GM23338 (cell line): Measurements from ENCODE around the gene CDK17. TPM values are rescaled to one million over a fixed set of nuclear protein-coding genes. Genes with fewer than 3 reads are reported as not detected.

Source experiments
- ATAC-seq: fragments of 200-7000 bp; cut with Tn5 transposase; 3 replicates; pipeline ENCODE4 v1.9.1; 2020
- DNase-seq: peaks from one replicate; pipeline ENCODE4 v3.0.0-alpha.2; 2015; ENCODE audit warnings: low spot score
- H2AFZ ChIP-seq: fragments of 200-600 bp; sonication (generic); 2 replicates; pipeline ENCODE4 v1.8.0; 2016; ENCODE audit warnings: antibody characterized with exemption, mild to moderate bottlenecking, moderate library complexity
- H3F3A ChIP-seq: fragments of 200-600 bp; sonication (generic); replicated peaks from 2 replicates; pipeline ENCODE4 v1.8.0; 2017; ENCODE audit warnings: antibody characterized with exemption, mixed run types, low read depth
- H3K27ac ChIP-seq: fragments of 200-600 bp; sonication (generic); 2 replicates; pipeline ENCODE4 v1.6.1; 2016; ENCODE audit warnings: low read depth
- H3K27me3 ChIP-seq: fragments of 200-600 bp; sonication (generic); 2 replicates; pipeline ENCODE4 v1.8.0; 2016; ENCODE audit warnings: mild to moderate bottlenecking, mixed run types, moderate library complexity; ENCODE audit not compliant: insufficient read depth
- H3K36me3 ChIP-seq: fragments of 200-600 bp; sonication (generic); 2 replicates; pipeline ENCODE4 v1.8.0; 2016; ENCODE audit warnings: mild to moderate bottlenecking; ENCODE audit not compliant: insufficient read depth
- H3K4me1 ChIP-seq: fragments of 200-600 bp; sonication (generic); 2 replicates; pipeline ENCODE4 v1.8.0; 2016; ENCODE audit warnings: mild to moderate bottlenecking, moderate library complexity; ENCODE audit not compliant: insufficient read depth
- H3K4me2 ChIP-seq: fragments of 200-600 bp; sonication (generic); 2 replicates; pipeline ENCODE4 v1.7.1; 2017; ENCODE audit warnings: mixed run types
- H3K4me3 ChIP-seq: fragments of 200-600 bp; sonication (generic); 2 replicates; pipeline ENCODE4 v1.6.1; 2016; ENCODE audit warnings: mixed run types
- H3K79me2 ChIP-seq: fragments of 200-600 bp; sonication (generic); replicated peaks from 2 replicates; pipeline ENCODE4 v1.8.0; 2017; ENCODE audit warnings: mild to moderate bottlenecking; ENCODE audit not compliant: insufficient read depth
- H3K9me2 ChIP-seq: fragments of 200-600 bp; sonication (generic); 2 replicates; pipeline ENCODE4 v1.8.0; 2017; ENCODE audit not compliant: insufficient read depth
- H4K20me1 ChIP-seq: fragments of 200-600 bp; sonication (generic); replicated peaks from 2 replicates; pipeline ENCODE4 v1.8.0; 2017; ENCODE audit warnings: mild to moderate bottlenecking; ENCODE audit not compliant: insufficient read depth
- H3K27ac Mint-ChIP-seq: 2 replicates; pipeline ENCODE4 v1.8.0; 2020; ENCODE audit warnings: inconsistent platforms, mild to moderate bottlenecking, moderate library complexity, mixed read lengths
- H3K27me3 Mint-ChIP-seq: 3 replicates; pipeline ENCODE4 v1.8.0; 2022; ENCODE audit warnings: low read depth, mild to moderate bottlenecking, moderate library complexity, mixed read lengths, inconsistent platforms; ENCODE audit not compliant: insufficient read depth, poor library complexity
- H3K36me3 Mint-ChIP-seq: 3 replicates; pipeline ENCODE4 v1.8.0; 2021; ENCODE audit warnings: low read depth, mild to moderate bottlenecking, inconsistent platforms, moderate library complexity, mixed read lengths
- H3K4me1 Mint-ChIP-seq: 3 replicates; pipeline ENCODE4 v1.8.0; 2020; ENCODE audit warnings: mild to moderate bottlenecking, inconsistent platforms, mixed read lengths
- H3K4me3 Mint-ChIP-seq: 3 replicates; pipeline ENCODE4 v1.8.0; 2021; ENCODE audit warnings: moderate library complexity, mild to moderate bottlenecking, inconsistent platforms, mixed read lengths
- H3K9me3 Mint-ChIP-seq: 3 replicates; pipeline ENCODE4 v1.8.0; 2020; ENCODE audit warnings: moderate library complexity, mild to moderate bottlenecking, inconsistent platforms, mixed read lengths
- CREB1 ChIP-seq: fragments of 250-450 bp; sonication (Bioruptor Pico); IDR thresholded peaks from 2 replicates; pipeline ENCODE4 v1.5.0; 2020; ENCODE audit warnings: low read depth, mild to moderate bottlenecking, moderate library complexity
- EZH2 ChIP-seq: fragments of 200-600 bp; sonication (generic); IDR thresholded peaks from one replicate; pipeline ENCODE4 v1.8.0; 2017; ENCODE audit warnings: antibody characterized with exemption, mild to moderate bottlenecking, low read depth; ENCODE audit not compliant: unreplicated experiment
- EZH2phosphoT487 ChIP-seq: fragments of 200-600 bp; sonication (generic); IDR thresholded peaks from one replicate; pipeline ENCODE4 v1.8.1; 2018; ENCODE audit warnings: antibody characterized with exemption; ENCODE audit not compliant: unreplicated experiment
- JUNB ChIP-seq: IDR thresholded peaks from one replicate; pipeline ENCODE4 v1.6.1; 2016; ENCODE audit warnings: antibody characterized with exemption; ENCODE audit not compliant: unreplicated experiment
- NANOG ChIP-seq: IDR thresholded peaks from 2 replicates; pipeline ENCODE4 v1.6.1; 2016; ENCODE audit warnings: antibody characterized with exemption, borderline replicate concordance
- POLR2AphosphoS5 ChIP-seq: IDR thresholded peaks from 2 replicates; pipeline ENCODE4 v1.6.1; 2016; ENCODE audit warnings: antibody characterized with exemption, low read depth
- REST ChIP-seq: IDR thresholded peaks from one replicate; pipeline ENCODE4 v1.6.1; 2018; ENCODE audit warnings: antibody characterized with exemption; ENCODE audit not compliant: unreplicated experiment
- ZNF114 ChIP-seq: fragments of 250-450 bp; sonication (Bioruptor Pico); IDR thresholded peaks from 2 replicates; pipeline ENCODE4 v1.5.0; 2020; ENCODE audit warnings: mild to moderate bottlenecking, moderate library complexity
- ZNF331 ChIP-seq: fragments of 250-450 bp; sonication (Bioruptor Pico); IDR thresholded peaks from 2 replicates; pipeline ENCODE4 v1.5.0; 2020; ENCODE audit warnings: low read depth, mild to moderate bottlenecking, moderate library complexity
- polyA plus RNA-seq: library from polyadenylated mRNA; unstranded; fragments of >200 nt; fragmentation: Nextera tagmentation; extraction: Ambion mirVana; gene quantifications from 2 replicates; pipeline ENCODE4 v1.2.1, GENCODE V29; 2016
- total RNA-seq: library from RNA; depleted of rRNA; stranded (reverse); fragments of >200 nt; shearing (Covaris generic); gene quantifications from 2 replicates; pipeline ENCODE4 v1.2.3, GENCODE V29; 2014
- TF ChIP-seq, protein P1 (sequence below): IDR thresholded peaks from 2 replicates; pipeline ENCODE4 v1.6.1; 2016; ENCODE audit warnings: antibody characterized with exemption
- TF ChIP-seq, protein P2 (sequence below): fragments of 250-450 bp; sonication (Bioruptor Pico); IDR thresholded peaks from 2 replicates; pipeline ENCODE4 v1.5.0; 2020; ENCODE audit warnings: mild to moderate bottlenecking, moderate library complexity

CDK17 gene
- total and polyA plus RNA-seq, 2 experiments from 2014 or later: 7.6 to 34.2 TPM

DNA sequence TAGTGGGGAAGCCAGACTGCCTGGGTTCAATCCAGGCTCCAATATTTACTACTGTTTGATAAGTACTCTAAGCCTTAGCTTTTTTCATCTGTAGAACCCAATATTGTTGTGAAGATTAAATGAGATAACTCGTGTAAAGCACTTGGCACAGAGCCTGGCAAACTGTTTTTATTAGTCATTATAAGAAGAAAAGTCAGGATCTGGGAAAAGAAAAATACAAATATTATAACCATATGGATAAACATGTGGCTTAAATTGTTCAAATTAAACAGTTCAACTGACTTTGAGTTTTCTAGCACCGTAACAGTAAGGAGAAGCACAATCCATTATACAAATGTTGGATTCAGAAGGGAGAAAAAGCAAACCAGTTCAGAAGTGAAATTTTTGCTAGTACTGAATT is 22.0 kb upstream of the CDK17 start:
- Histone ChIP-seq H3K27me3 (no peaks in the 10 kb centered on the region), H4K20me1 (no peaks in the 10 kb centered on the region), H3K4me3 (no peak overlapping the region), H3F3A (no peaks in the 10 kb centered on the region), H3K79me2 (no peaks in the 10 kb centered on the region), H3K4me2 (no peak overlapping the region), H3K9me2 (no peaks in the 10 kb centered on the region), H3K27ac (no peak overlapping the region), H2AFZ (no peak overlapping the region), H3K4me1 (peaks cover 2% of the 10 kb centered on the region; the same call in 1 of the 2 replicates), H3K36me3 (no peaks in the 10 kb centered on the region)
- TF ChIP-seq, protein P1, sequence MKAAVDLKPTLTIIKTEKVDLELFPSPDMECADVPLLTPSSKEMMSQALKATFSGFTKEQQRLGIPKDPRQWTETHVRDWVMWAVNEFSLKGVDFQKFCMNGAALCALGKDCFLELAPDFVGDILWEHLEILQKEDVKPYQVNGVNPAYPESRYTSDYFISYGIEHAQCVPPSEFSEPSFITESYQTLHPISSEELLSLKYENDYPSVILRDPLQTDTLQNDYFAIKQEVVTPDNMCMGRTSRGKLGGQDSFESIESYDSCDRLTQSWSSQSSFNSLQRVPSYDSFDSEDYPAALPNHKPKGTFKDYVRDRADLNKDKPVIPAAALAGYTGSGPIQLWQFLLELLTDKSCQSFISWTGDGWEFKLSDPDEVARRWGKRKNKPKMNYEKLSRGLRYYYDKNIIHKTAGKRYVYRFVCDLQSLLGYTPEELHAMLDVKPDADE: no peak
- Mint-ChIP-seq H3K4me3 (no peak overlapping the region), H3K4me1 (peaks cover 3% of the 10 kb centered on the region), H3K36me3 (no peaks in the 10 kb centered on the region), H3K27ac (no peak overlapping the region), H3K27me3 (peaks cover 2% of the 10 kb centered on the region), H3K9me3 (no peaks in the 10 kb centered on the region)
- ATAC-seq: no peak
- no peak for DNase-seq

- Histone ChIP-seq H3K79me2 (no peaks in the 10 kb centered on the region), H3K4me3 (no peak overlapping the region), H3K4me2 (no peak overlapping the region), H3K36me3 (no peaks in the 10 kb centered on the region), H3K27ac (no peak overlapping the region), H3K4me1 (no peaks in the 10 kb centered on the region), H3F3A (no peaks in the 10 kb centered on the region), H2AFZ (no peak overlapping the region), H3K9me2 (no peaks in the 10 kb centered on the region), H4K20me1 (no peaks in the 10 kb centered on the region), H3K27me3 (no peaks in the 10 kb centered on the region)
- Mint-ChIP-seq H3K27me3 (no peaks in the 10 kb centered on the region), H3K36me3 (no peaks in the 10 kb centered on the region), H3K9me3 (no peaks in the 10 kb centered on the region), H3K4me3 (no peak overlapping the region), H3K27ac (no peak overlapping the region), H3K4me1 (no peaks in the 10 kb centered on the region)
- TF ChIP-seq EZH2phosphoT487 (no peak), ZNF114 (CRISPR knock-in tag) (no peak), POLR2AphosphoS5 (no peak), REST (no peak), CREB1 (no peak), EZH2 (no peak), NANOG (no peak), ZNF331 (no peak), JUNB (no peak)
- TF ChIP-seq, protein P1: no peak
- TF ChIP-seq, protein P2, sequence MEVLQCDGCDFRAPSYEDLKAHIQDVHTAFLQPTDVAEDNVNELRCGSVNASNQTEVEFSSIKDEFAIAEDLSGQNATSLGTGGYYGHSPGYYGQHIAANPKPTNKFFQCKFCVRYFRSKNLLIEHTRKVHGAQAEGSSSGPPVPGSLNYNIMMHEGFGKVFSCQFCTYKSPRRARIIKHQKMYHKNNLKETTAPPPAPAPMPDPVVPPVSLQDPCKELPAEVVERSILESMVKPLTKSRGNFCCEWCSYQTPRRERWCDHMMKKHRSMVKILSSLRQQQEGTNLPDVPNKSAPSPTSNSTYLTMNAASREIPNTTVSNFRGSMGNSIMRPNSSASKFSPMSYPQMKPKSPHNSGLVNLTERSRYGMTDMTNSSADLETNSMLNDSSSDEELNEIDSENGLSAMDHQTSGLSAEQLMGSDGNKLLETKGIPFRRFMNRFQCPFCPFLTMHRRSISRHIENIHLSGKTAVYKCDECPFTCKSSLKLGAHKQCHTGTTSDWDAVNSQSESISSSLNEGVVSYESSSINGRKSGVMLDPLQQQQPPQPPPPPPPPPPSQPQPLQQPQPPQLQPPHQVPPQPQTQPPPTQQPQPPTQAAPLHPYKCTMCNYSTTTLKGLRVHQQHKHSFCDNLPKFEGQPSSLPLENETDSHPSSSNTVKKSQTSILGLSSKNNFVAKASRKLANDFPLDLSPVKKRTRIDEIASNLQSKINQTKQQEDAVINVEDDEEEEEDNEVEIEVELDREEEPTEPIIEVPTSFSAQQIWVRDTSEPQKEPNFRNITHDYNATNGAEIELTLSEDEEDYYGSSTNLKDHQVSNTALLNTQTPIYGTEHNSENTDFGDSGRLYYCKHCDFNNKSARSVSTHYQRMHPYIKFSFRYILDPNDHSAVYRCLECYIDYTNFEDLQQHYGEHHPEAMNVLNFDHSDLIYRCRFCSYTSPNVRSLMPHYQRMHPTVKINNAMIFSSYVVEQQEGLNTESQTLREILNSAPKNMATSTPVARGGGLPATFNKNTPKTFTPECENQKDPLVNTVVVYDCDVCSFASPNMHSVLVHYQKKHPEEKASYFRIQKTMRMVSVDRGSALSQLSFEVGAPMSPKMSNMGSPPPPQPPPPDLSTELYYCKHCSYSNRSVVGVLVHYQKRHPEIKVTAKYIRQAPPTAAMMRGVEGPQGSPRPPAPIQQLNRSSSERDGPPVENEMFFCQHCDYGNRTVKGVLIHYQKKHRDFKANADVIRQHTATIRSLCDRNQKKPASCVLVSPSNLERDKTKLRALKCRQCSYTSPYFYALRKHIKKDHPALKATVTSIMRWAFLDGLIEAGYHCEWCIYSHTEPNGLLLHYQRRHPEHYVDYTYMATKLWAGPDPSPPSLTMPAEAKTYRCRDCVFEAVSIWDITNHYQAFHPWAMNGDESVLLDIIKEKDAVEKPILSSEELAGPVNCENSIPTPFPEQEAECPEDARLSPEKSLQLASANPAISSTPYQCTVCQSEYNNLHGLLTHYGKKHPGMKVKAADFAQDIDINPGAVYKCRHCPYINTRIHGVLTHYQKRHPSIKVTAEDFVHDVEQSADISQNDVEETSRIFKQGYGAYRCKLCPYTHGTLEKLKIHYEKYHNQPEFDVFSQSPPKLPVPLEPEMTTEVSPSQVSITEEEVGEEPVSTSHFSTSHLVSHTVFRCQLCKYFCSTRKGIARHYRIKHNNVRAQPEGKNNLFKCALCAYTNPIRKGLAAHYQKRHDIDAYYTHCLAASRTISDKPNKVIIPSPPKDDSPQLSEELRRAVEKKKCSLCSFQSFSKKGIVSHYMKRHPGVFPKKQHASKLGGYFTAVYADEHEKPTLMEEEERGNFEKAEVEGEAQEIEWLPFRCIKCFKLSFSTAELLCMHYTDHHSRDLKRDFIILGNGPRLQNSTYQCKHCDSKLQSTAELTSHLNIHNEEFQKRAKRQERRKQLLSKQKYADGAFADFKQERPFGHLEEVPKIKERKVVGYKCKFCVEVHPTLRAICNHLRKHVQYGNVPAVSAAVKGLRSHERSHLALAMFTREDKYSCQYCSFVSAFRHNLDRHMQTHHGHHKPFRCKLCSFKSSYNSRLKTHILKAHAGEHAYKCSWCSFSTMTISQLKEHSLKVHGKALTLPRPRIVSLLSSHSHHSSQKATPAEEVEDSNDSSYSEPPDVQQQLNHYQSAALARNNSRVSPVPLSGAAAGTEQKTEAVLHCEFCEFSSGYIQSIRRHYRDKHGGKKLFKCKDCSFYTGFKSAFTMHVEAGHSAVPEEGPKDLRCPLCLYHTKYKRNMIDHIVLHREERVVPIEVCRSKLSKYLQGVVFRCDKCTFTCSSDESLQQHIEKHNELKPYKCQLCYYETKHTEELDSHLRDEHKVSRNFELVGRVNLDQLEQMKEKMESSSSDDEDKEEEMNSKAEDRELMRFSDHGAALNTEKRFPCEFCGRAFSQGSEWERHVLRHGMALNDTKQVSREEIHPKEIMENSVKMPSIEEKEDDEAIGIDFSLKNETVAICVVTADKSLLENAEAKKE: no peak
- DNase-seq (no peak), ATAC-seq (no peak)
These were observed 20.8 kb upstream of the CDK17 start for GRCh38 chr12:96421014-96421413.
